GM21367 (cell line): ENCODE data around the gene TERC.
"Not testable (repeated sequence)": the region's sequence is repeated elsewhere in the genome, so short reads cannot be mapped to it uniquely, and the experiment has no call there.

ENCODE experiments used
- ATAC-seq: cut with Tn5 transposase; IDR thresholded peaks from one replicate; pipeline ENCODE4 v1.9.1; 2021; ENCODE audit not compliant: unreplicated experiment

Gene TERC

GRCh38 chr3:169772305-169772896, 7.5 kb upstream of the TERC start:
- peak; percentile 8 for ATAC-seq

- ATAC-seq = no peak
These were observed 6.8 kb upstream of the TERC start for GRCh38 chr3:169771497-169772304.

DNA sequence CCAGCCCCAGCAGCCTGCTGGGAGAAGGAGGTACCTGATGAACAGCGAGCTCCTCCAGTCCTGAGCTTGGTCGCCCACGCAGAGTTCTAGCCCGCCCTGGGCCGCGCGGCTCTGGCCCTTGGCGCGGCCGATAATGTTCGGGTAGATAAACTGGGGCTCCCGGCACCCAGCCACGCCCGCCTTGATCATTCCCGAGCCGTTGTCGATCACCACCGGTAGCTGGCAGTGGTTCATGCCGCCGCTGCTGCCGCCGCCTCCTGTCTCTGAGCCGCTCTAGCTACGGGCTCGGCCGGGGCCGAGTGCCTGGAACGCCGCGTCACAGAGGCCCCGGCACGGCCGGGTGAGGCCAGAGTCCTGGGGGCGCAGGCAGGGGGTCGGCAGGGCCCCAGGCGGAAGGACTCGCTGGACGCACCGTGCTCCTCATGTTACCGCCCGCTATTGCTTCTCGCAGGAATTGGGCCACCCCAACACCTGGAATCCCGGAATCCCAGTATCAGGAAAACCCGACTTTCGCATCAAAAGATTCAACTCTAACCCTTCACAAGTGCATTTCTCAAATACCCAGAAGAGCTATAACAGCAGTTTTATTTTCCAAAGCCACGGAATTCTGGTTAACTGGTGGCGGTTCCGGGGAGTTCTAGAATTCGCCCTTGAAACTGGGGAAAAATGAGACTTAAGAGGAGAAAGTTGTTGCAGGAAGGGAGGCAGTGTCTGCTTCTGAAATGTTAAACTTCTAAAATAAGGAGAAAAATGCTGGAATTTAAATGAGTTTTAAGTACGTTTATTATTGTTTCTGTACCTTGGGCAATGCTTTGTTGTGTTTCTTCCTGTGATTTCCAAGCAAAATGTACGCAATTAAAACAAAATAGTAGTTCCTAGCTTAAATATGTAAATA, 4.7 kb upstream of the TERC start, which contains the start of gene ACTRT3:
ACTRT3 (minus strand) TSS at position 275 of the 895 bp plus-strand sequence; CDS start at position 234, 41 bp downstream.
- ATAC-seq = peak; percentile 27

DNA sequence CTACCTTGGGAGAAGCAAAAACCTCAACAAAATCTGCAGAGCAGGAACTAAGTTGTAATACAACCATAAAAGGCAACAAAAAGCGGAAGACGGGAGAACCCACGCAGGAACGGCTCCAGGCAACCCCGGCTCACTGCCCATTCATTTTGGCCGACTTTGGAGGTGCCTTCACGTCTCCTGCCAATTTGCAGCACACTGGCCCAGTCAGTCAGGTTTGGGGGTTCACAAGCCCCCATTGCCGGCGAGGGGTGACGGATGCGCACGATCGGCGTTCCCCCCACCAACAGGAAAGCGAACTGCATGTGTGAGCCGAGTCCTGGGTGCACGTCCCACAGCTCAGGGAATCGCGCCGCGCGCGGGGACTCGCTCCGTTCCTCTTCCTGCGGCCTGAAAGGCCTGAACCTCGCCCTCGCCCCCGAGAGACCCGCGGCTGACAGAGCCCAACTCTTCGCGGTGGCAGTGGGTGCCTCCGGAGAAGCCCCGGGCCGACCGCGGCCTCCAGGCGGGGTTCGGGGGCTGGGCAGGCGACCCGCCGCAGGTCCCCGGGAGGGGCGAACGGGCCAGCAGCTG, 463 bp downstream of the TERC start:
- peak; percentile 35 for ATAC-seq

DNA sequence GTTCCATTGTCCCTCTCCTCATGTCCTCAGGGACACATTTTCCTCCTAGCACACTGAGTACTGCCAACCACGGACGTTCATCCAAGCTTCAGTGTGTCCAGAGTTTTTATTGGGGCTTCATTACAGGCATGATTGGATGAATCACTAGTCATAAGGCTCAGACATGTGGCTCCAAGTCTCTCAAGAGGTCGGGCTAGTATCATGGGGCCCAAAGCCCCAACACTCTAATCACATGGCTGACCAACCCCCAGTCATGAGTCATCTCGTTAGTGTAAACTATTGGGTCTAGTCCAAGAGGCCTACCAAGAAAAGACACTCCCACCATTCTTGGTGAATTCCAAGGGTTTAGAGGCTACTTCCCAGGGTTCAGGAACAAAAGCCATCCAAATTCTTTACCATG, 4.4 kb downstream of the TERC start:
- no peak for ATAC-seq

DNA sequence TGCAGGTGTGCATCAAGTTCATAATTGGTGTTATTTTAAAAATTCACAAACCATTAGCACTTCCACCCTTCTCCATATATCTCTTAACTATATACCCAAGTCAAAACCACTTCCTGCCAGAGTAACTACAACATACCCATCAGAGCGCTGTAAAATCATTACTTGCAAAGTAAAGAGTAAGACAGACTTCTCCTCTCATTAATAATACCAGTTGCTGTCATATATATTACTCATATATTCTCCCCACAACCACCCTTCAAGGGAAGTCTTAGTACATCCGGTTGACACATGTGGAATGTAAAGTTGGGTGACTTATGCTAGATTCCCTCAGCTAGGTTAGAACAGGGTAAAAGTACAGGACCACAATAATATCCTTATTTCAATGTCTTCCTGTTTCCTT, 5.6 kb downstream of the TERC start:
- peak; percentile 33 for ATAC-seq

- no peak for ATAC-seq
These were observed 6.4 kb downstream of the TERC start for GRCh38 chr3:169758359-169758994.

DNA sequence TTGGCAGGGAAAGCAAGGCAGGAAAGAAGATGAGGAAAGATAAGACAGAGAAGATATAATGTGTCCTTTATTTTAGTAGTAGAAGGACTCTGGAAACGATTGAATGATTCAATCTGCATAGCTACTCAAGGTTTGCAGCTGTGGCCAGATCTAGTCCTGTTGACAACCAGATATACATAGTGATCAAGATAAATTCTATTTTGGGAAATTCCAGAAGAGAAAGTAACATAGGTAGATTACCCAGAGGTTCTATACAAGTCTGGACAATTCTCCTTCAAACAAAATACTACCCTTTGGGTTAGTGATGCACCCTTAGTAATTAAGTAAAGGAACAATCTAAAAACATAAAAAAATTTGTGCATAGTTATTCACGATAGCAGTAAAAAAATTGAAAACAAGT, 9.4 kb downstream of the TERC start:
- no peak for ATAC-seq

DNA sequence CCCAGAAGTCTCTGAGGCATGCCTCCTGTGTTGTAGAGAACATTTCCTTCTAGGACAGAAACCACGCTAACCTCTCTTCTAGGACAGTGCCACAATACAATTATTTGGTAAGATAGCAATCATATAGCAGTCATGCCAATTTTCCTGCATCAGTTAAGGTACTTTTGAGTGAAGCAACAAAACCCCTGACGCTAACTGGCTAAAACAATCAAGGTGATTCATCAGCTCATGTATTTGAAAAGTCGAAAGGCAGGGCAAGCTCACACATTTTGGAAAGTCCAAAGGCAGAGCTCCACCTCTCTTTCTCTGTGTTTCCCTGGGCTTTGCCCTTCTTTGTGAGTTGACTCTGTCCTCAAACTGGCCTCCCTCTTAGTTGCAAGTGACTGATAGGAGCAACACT, 10.1 kb downstream of the TERC start:
- no peak for ATAC-seq

DNA sequence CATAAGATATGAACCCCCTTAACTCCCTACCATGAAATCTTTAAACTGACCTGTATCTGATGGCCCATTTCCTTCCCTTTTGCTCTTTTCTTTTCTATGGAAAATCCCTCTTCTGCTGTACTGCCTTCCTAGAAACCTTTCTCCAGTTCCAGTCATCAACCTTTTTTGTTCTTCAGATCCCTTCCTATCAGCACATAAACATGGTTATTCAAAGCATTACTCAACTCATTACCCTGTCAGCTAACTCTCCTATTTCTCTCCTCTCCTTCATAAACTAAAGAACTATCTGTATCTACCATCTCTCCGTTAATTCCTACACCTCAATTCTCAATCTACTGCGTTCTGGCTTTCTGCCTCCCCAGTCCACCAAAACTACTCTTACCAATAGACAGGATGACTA, 13.0 kb downstream of the TERC start:
- no peak for ATAC-seq

DNA sequence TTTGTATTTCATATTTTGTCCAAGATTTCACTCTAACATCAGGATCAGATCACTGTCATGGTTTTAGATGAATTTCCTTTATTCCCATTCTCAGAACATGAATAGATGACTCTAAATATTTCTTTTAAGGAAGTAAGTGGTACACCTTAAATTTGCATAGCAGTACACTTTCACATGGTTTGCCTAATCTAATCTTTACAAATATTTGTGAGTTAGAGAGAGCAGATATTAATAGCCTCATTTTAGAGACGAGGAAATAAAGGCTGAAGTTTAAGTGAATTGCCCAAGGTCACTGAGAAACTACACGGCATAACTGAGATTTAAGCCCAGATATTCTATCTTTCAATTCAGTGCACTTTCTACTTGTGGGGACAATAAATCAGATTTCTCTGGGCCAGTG, 14.2 kb downstream of the TERC start:
- ATAC-seq = no peak

GRCh38 chr3:169748670-169749069, 16.2 kb downstream of the TERC start:
- ATAC-seq = no peak

GRCh38 chr3:169746924-169747323, 17.9 kb downstream of the TERC start:
- ATAC-seq = no peak

- ATAC-seq = no peak
These were observed 20.4 kb downstream of the TERC start for GRCh38 chr3:169744366-169745054.

GRCh38 chr3:169739067-169739466, 25.8 kb downstream of the TERC start:
- ATAC-seq = no peak

GRCh38 chr3:169731857-169732256, 33.0 kb downstream of the TERC start:
- not testable (repeated sequence) for ATAC-seq

GRCh38 chr3:169722724-169723123, 42.1 kb downstream of the TERC start:
- ATAC-seq = no peak

GRCh38 chr3:169718415-169718814, 46.4 kb downstream of the TERC start:
- ATAC-seq = not testable (repeated sequence)
